GM23248 (cell line): Measurements from ENCODE around the gene ZFHX2. TPM values are rescaled to one million over a fixed set of nuclear protein-coding genes. Genes with fewer than 3 reads are reported as not detected.
A peak's percentile ranks its signal among the peaks of the same experiment; 100 is the strongest.

Experiments used
- DNase-seq: peaks from one replicate; pipeline ENCODE4 v3.0.0-alpha.2; 2015
- H2AFZ ChIP-seq: fragments of 200-600 bp; sonication (generic); 2 replicates; pipeline ENCODE4 v1.6.1; 2016; ENCODE audit warnings: antibody characterized with exemption
- H3F3A ChIP-seq: fragments of 200-600 bp; sonication (generic); 2 replicates; pipeline ENCODE4 v1.6.1; 2016; ENCODE audit warnings: mild to moderate bottlenecking, antibody characterized with exemption, mixed run types; ENCODE audit not compliant: insufficient read depth
- H3K27ac ChIP-seq: fragments of 200-600 bp; sonication (generic); 2 replicates; pipeline ENCODE4 v1.5.1; 2016; ENCODE audit warnings: mild to moderate bottlenecking
- H3K27me3 ChIP-seq: fragments of 200-600 bp; sonication (generic); replicated peaks from 2 replicates; pipeline ENCODE4 v1.6.1; 2016; ENCODE audit warnings: mild to moderate bottlenecking; ENCODE audit not compliant: insufficient read depth
- H3K36me3 ChIP-seq: fragments of 200-600 bp; sonication (generic); 2 replicates; pipeline ENCODE4 v1.6.1; 2016; ENCODE audit warnings: low read depth, mild to moderate bottlenecking
- H3K4me1 ChIP-seq: fragments of 200-600 bp; sonication (generic); 2 replicates; pipeline ENCODE4 v1.6.1; 2016; ENCODE audit warnings: mild to moderate bottlenecking; ENCODE audit not compliant: insufficient read depth
- H3K4me2 ChIP-seq: fragments of 200-600 bp; sonication (generic); one replicate; pipeline ENCODE4 v1.6.1; 2016; ENCODE audit warnings: mild to moderate bottlenecking; ENCODE audit not compliant: unreplicated experiment
- H3K4me3 ChIP-seq: fragments of 200-600 bp; sonication (generic); 2 replicates; pipeline ENCODE4 v1.5.1; 2016; ENCODE audit warnings: mild to moderate bottlenecking
- H3K79me2 ChIP-seq: fragments of 200-600 bp; sonication (generic); 2 replicates; pipeline ENCODE4 v1.6.1; 2016; ENCODE audit warnings: mild to moderate bottlenecking; ENCODE audit not compliant: insufficient read depth
- H3K9ac ChIP-seq: fragments of 200-600 bp; sonication (generic); 2 replicates; pipeline ENCODE4 v1.6.1; 2016; ENCODE audit warnings: mild to moderate bottlenecking
- H3K9me2 ChIP-seq: fragments of 200-600 bp; sonication (generic); 2 replicates; pipeline ENCODE4 v1.6.1; 2016; ENCODE audit warnings: mixed run types, mild to moderate bottlenecking, moderate library complexity; ENCODE audit not compliant: insufficient read depth
- H3K9me3 ChIP-seq: fragments of 200-600 bp; sonication (generic); one replicate; pipeline ENCODE4 v1.6.1; 2017; ENCODE audit warnings: low read depth
- H4K20me1 ChIP-seq: fragments of 200-600 bp; sonication (generic); 2 replicates; pipeline ENCODE4 v1.6.0; 2016; ENCODE audit not compliant: insufficient read depth
- EZH2 ChIP-seq: fragments of 200-600 bp; sonication (generic); IDR thresholded peaks from 2 replicates; pipeline ENCODE4 v1.6.1; 2018; ENCODE audit warnings: antibody characterized with exemption, mild to moderate bottlenecking; ENCODE audit not compliant: insufficient read depth, poor library complexity, severe bottlenecking
- EZH2phosphoT487 ChIP-seq: fragments of 200-600 bp; sonication (generic); IDR thresholded peaks from 2 replicates; pipeline ENCODE4 v1.6.1; 2018; ENCODE audit warnings: antibody characterized with exemption, moderate library complexity, mild to moderate bottlenecking, low read depth; ENCODE audit not compliant: insufficient read depth
- WGBS, 2 experiments: methylation state at CpG; one replicate each; pipeline ENCODE4 v1.1.6; 2015 to 2017; ENCODE audit warnings: low lambda C conversion rate in 2 of 2, low coverage in 1 of 2; ENCODE audit errors: missing lambda C conversion rate in 2 of 2; 5-methylcytosine and 5-hydroxymethylcytosine counted together
- in situ Hi-C: fragments of 300-500 bp; cut with MboI; formaldehyde crosslinking; loops from 2 replicates; pipeline ENCODE4 v1.15.0; 2020
- polyA plus RNA-seq: library from polyadenylated mRNA; unstranded; fragments of >200 nt; fragmentation: Nextera tagmentation; extraction: Ambion mirVana; gene quantifications from 2 replicates; pipeline ENCODE4 v1.2.1, GENCODE V29; 2016
- total RNA-seq: library from RNA; depleted of rRNA; stranded (reverse); fragments of >200 nt; shearing (Covaris generic); gene quantifications from 2 replicates; pipeline ENCODE4 v1.2.3, GENCODE V29; 2014

Gene ZFHX2
- total and polyA plus RNA-seq, 2 experiments from 2014 or later = under 0.01 to 0.49 TPM

GRCh38 chr14:23545740-23546365 is 5.7 kb downstream of the ZFHX2 start:
- Histone ChIP-seq H3F3A (no peaks in the 10 kb centered on the region), H3K79me2 (no peaks in the 10 kb centered on the region), H3K4me1 (no peaks in the 10 kb centered on the region), H4K20me1 (no peaks in the 10 kb centered on the region), H3K27ac (no peak overlapping the region), H3K36me3 (no peaks in the 10 kb centered on the region), H3K9me3 (no peaks in the 10 kb centered on the region), H3K4me3 (no peak overlapping the region), H3K9me2 (no peaks in the 10 kb centered on the region), H2AFZ (no peak overlapping the region), H3K4me2 (no peak overlapping the region), H3K9ac (no peak overlapping the region), H3K27me3 (no peaks in the 10 kb centered on the region)
- no peak for TF ChIP-seq EZH2
- TF ChIP-seq EZH2phosphoT487 = no peak
- no peak for DNase-seq
- WGBS, 2 experiments = 75 to 87% methylated on average over 4 of the region's 4 CpGs
- in situ Hi-C loops = no loop called here

- no peak for TF ChIP-seq EZH2
- TF ChIP-seq EZH2phosphoT487 = no peak
- in situ Hi-C loops = no loop called here
- H3K27ac ChIP-seq = no peak overlapping the region
Measured at GRCh38 chr14:23544511-23545447, 6.8 kb downstream of the ZFHX2 start.

GRCh38 chr14:23543403-23543802 is 8.2 kb downstream of the ZFHX2 start:
- Histone ChIP-seq H4K20me1 (no peaks in the 10 kb centered on the region), H3F3A (no peaks in the 10 kb centered on the region), H3K9me3 (no peaks in the 10 kb centered on the region), H3K4me1 (no peaks in the 10 kb centered on the region), H3K27me3 (no peaks in the 10 kb centered on the region), H3K79me2 (no peaks in the 10 kb centered on the region), H3K36me3 (no peaks in the 10 kb centered on the region), H3K27ac (no peak overlapping the region), H3K4me3 (no peak overlapping the region), H3K9ac (no peak overlapping the region), H3K4me2 (no peak overlapping the region), H3K9me2 (no peaks in the 10 kb centered on the region), H2AFZ (no peak overlapping the region)
- DNase-seq = no peak
- 92 to 95% methylated on average over 5 of the region's 5 CpGs for WGBS, 2 experiments
- in situ Hi-C loops = no loop called here
- no peak for TF ChIP-seq EZH2phosphoT487
- TF ChIP-seq EZH2 = no peak

More at GRCh38 chr14:23544511-23545447, 6.8 kb downstream of the ZFHX2 start:
- WGBS, 2 experiments = 39 to 49% methylated on average over 21 to 24 of the region's 25 CpGs
- H3K9me2 ChIP-seq = no peaks in the 10 kb centered on the region
- no peaks in the 10 kb centered on the region for H3K4me1 ChIP-seq
- no peaks in the 10 kb centered on the region for H3F3A ChIP-seq
- H3K36me3 ChIP-seq = no peaks in the 10 kb centered on the region
- DNase-seq = peak; percentile 24
- no peaks in the 10 kb centered on the region for H3K79me2 ChIP-seq
- no peaks in the 10 kb centered on the region for H4K20me1 ChIP-seq
- H3K4me2 ChIP-seq = no peak overlapping the region
- H3K9ac ChIP-seq = no peak overlapping the region
- H3K27me3 ChIP-seq = no peaks in the 10 kb centered on the region
- H3K4me3 ChIP-seq = no peak overlapping the region
- no peaks in the 10 kb centered on the region for H3K9me3 ChIP-seq
- peak overlapping the region; percentile 53; the same call in 1 of the 2 replicates for H2AFZ ChIP-seq

- Histone ChIP-seq H3K27ac (no peak overlapping the region), H3K4me2 (no peak overlapping the region), H3K27me3 (no peaks in the 10 kb centered on the region), H3K9me2 (no peaks in the 10 kb centered on the region), H3K79me2 (no peaks in the 10 kb centered on the region), H4K20me1 (no peaks in the 10 kb centered on the region), H3K4me3 (no peak overlapping the region), H3F3A (no peaks in the 10 kb centered on the region), H3K36me3 (no peaks in the 10 kb centered on the region), H3K9me3 (no peaks in the 10 kb centered on the region), H3K4me1 (no peaks in the 10 kb centered on the region), H3K9ac (no peak overlapping the region), H2AFZ (no peak overlapping the region)
- TF ChIP-seq EZH2phosphoT487 = no peak
- no peak for TF ChIP-seq EZH2
- DNase-seq = no peak
- 61 to 62% methylated on average over 5 of the region's 5 CpGs for WGBS, 2 experiments
- in situ Hi-C loops = no loop called here
Measured at GRCh38 chr14:23542261-23542660, 9.3 kb downstream of the ZFHX2 start.
